Measurements from ENCODE around the gene TIGIT.

DNA sequence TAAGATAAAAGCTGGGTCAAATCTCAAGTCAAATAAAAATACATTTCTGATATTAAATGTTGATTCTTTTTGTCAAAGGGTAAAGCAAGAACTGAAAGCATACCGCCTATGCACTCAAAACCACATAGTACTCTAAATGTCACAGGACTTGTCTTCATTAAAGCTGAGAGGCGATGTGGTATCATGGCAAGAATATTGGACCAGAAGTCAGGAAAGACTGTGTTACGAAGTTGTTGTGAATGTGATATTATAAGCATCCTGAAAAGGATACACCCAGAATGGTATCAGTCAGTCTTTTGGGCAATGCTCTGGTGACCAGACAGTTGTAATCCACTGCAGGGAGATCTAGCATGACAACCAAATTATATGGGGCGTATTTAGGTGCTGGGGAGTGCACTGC, 33.8 kb downstream of the TIGIT start:
- TF ChIP-seq, protein P1, sequence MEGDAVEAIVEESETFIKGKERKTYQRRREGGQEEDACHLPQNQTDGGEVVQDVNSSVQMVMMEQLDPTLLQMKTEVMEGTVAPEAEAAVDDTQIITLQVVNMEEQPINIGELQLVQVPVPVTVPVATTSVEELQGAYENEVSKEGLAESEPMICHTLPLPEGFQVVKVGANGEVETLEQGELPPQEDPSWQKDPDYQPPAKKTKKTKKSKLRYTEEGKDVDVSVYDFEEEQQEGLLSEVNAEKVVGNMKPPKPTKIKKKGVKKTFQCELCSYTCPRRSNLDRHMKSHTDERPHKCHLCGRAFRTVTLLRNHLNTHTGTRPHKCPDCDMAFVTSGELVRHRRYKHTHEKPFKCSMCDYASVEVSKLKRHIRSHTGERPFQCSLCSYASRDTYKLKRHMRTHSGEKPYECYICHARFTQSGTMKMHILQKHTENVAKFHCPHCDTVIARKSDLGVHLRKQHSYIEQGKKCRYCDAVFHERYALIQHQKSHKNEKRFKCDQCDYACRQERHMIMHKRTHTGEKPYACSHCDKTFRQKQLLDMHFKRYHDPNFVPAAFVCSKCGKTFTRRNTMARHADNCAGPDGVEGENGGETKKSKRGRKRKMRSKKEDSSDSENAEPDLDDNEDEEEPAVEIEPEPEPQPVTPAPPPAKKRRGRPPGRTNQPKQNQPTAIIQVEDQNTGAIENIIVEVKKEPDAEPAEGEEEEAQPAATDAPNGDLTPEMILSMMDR (IDR thresholded peaks at IDR 0.05; ENCODE audit: poor library complexity): no peak
- no peak for TF ChIP-seq EZH2phosphoT487 (IDR thresholded peaks at IDR 0.05; ENCODE audit: low read depth, severe bottlenecking, unreplicated experiment)

Measured in hepatocyte (in vitro differentiated cells).